GM23338 (cell line): ENCODE data around the gene CCSER2. TPM values are rescaled to one million over a fixed set of nuclear protein-coding genes. Genes with fewer than 3 reads are reported as not detected.

Experiments used
- ATAC-seq: fragments of 200-7000 bp; cut with Tn5 transposase; 3 replicates; pipeline ENCODE4 v1.9.1; 2020
- DNase-seq: peaks from one replicate; pipeline ENCODE4 v3.0.0-alpha.2; 2015; ENCODE audit warnings: low spot score
- H2AFZ ChIP-seq: fragments of 200-600 bp; sonication (generic); 2 replicates; pipeline ENCODE4 v1.8.0; 2016; ENCODE audit warnings: antibody characterized with exemption, mild to moderate bottlenecking, moderate library complexity
- H3F3A ChIP-seq: fragments of 200-600 bp; sonication (generic); replicated peaks from 2 replicates; pipeline ENCODE4 v1.8.0; 2017; ENCODE audit warnings: antibody characterized with exemption, mixed run types, low read depth
- H3K27ac ChIP-seq: fragments of 200-600 bp; sonication (generic); 2 replicates; pipeline ENCODE4 v1.6.1; 2016; ENCODE audit warnings: low read depth
- H3K27me3 ChIP-seq: fragments of 200-600 bp; sonication (generic); 2 replicates; pipeline ENCODE4 v1.8.0; 2016; ENCODE audit warnings: mild to moderate bottlenecking, mixed run types, moderate library complexity; ENCODE audit not compliant: insufficient read depth
- H3K36me3 ChIP-seq: fragments of 200-600 bp; sonication (generic); 2 replicates; pipeline ENCODE4 v1.8.0; 2016; ENCODE audit warnings: mild to moderate bottlenecking; ENCODE audit not compliant: insufficient read depth
- H3K4me1 ChIP-seq: fragments of 200-600 bp; sonication (generic); 2 replicates; pipeline ENCODE4 v1.8.0; 2016; ENCODE audit warnings: mild to moderate bottlenecking, moderate library complexity; ENCODE audit not compliant: insufficient read depth
- H3K4me2 ChIP-seq: fragments of 200-600 bp; sonication (generic); 2 replicates; pipeline ENCODE4 v1.7.1; 2017; ENCODE audit warnings: mixed run types
- H3K4me3 ChIP-seq: fragments of 200-600 bp; sonication (generic); 2 replicates; pipeline ENCODE4 v1.6.1; 2016; ENCODE audit warnings: mixed run types
- H3K79me2 ChIP-seq: fragments of 200-600 bp; sonication (generic); replicated peaks from 2 replicates; pipeline ENCODE4 v1.8.0; 2017; ENCODE audit warnings: mild to moderate bottlenecking; ENCODE audit not compliant: insufficient read depth
- H3K9me2 ChIP-seq: fragments of 200-600 bp; sonication (generic); 2 replicates; pipeline ENCODE4 v1.8.0; 2017; ENCODE audit not compliant: insufficient read depth
- H4K20me1 ChIP-seq: fragments of 200-600 bp; sonication (generic); replicated peaks from 2 replicates; pipeline ENCODE4 v1.8.0; 2017; ENCODE audit warnings: mild to moderate bottlenecking; ENCODE audit not compliant: insufficient read depth
- H3K27ac Mint-ChIP-seq: 2 replicates; pipeline ENCODE4 v1.8.0; 2020; ENCODE audit warnings: inconsistent platforms, mild to moderate bottlenecking, moderate library complexity, mixed read lengths
- H3K27me3 Mint-ChIP-seq: 3 replicates; pipeline ENCODE4 v1.8.0; 2022; ENCODE audit warnings: low read depth, mild to moderate bottlenecking, moderate library complexity, mixed read lengths, inconsistent platforms; ENCODE audit not compliant: insufficient read depth, poor library complexity
- H3K36me3 Mint-ChIP-seq: 3 replicates; pipeline ENCODE4 v1.8.0; 2021; ENCODE audit warnings: low read depth, mild to moderate bottlenecking, inconsistent platforms, moderate library complexity, mixed read lengths
- H3K4me1 Mint-ChIP-seq: 3 replicates; pipeline ENCODE4 v1.8.0; 2020; ENCODE audit warnings: mild to moderate bottlenecking, inconsistent platforms, mixed read lengths
- H3K4me3 Mint-ChIP-seq: 3 replicates; pipeline ENCODE4 v1.8.0; 2021; ENCODE audit warnings: moderate library complexity, mild to moderate bottlenecking, inconsistent platforms, mixed read lengths
- H3K9me3 Mint-ChIP-seq: 3 replicates; pipeline ENCODE4 v1.8.0; 2020; ENCODE audit warnings: moderate library complexity, mild to moderate bottlenecking, inconsistent platforms, mixed read lengths
- CREB1 ChIP-seq: fragments of 250-450 bp; sonication (Bioruptor Pico); IDR thresholded peaks from 2 replicates; pipeline ENCODE4 v1.5.0; 2020; ENCODE audit warnings: low read depth, mild to moderate bottlenecking, moderate library complexity
- ETS1 ChIP-seq: IDR thresholded peaks from 2 replicates; pipeline ENCODE4 v1.6.1; 2016; ENCODE audit warnings: antibody characterized with exemption
- EZH2 ChIP-seq: fragments of 200-600 bp; sonication (generic); IDR thresholded peaks from one replicate; pipeline ENCODE4 v1.8.0; 2017; ENCODE audit warnings: antibody characterized with exemption, mild to moderate bottlenecking, low read depth; ENCODE audit not compliant: unreplicated experiment
- EZH2phosphoT487 ChIP-seq: fragments of 200-600 bp; sonication (generic); IDR thresholded peaks from one replicate; pipeline ENCODE4 v1.8.1; 2018; ENCODE audit warnings: antibody characterized with exemption; ENCODE audit not compliant: unreplicated experiment
- JUNB ChIP-seq: IDR thresholded peaks from one replicate; pipeline ENCODE4 v1.6.1; 2016; ENCODE audit warnings: antibody characterized with exemption; ENCODE audit not compliant: unreplicated experiment
- NANOG ChIP-seq: IDR thresholded peaks from 2 replicates; pipeline ENCODE4 v1.6.1; 2016; ENCODE audit warnings: antibody characterized with exemption, borderline replicate concordance
- POLR2AphosphoS5 ChIP-seq: IDR thresholded peaks from 2 replicates; pipeline ENCODE4 v1.6.1; 2016; ENCODE audit warnings: antibody characterized with exemption, low read depth
- REST ChIP-seq: IDR thresholded peaks from one replicate; pipeline ENCODE4 v1.6.1; 2018; ENCODE audit warnings: antibody characterized with exemption; ENCODE audit not compliant: unreplicated experiment
- STAT1 ChIP-seq: IDR thresholded peaks from one replicate; pipeline ENCODE4 v1.6.1; 2016; ENCODE audit warnings: antibody characterized with exemption; ENCODE audit not compliant: unreplicated experiment
- ZNF114 ChIP-seq: fragments of 250-450 bp; sonication (Bioruptor Pico); IDR thresholded peaks from 2 replicates; pipeline ENCODE4 v1.5.0; 2020; ENCODE audit warnings: mild to moderate bottlenecking, moderate library complexity
- ZNF331 ChIP-seq: fragments of 250-450 bp; sonication (Bioruptor Pico); IDR thresholded peaks from 2 replicates; pipeline ENCODE4 v1.5.0; 2020; ENCODE audit warnings: low read depth, mild to moderate bottlenecking, moderate library complexity
- polyA plus RNA-seq: library from polyadenylated mRNA; unstranded; fragments of >200 nt; fragmentation: Nextera tagmentation; extraction: Ambion mirVana; gene quantifications from 2 replicates; pipeline ENCODE4 v1.2.1, GENCODE V29; 2016
- total RNA-seq: library from RNA; depleted of rRNA; stranded (reverse); fragments of >200 nt; shearing (Covaris generic); gene quantifications from 2 replicates; pipeline ENCODE4 v1.2.3, GENCODE V29; 2014
- TF ChIP-seq, protein P1 (sequence below), 2 experiments: fragments of 200-600 bp in 1 of 2; sonication (generic) in 1 of 2; conservative IDR thresholded peaks; 2 replicates each; pipeline versions ENCODE4 v1.5.1 to v1.6.1; 2016 to 2017; ENCODE audit warnings: antibody characterized with exemption in 2 of 2, low read depth in 2 of 2, mild to moderate bottlenecking in 2 of 2, moderate library complexity in 1 of 2
- TF ChIP-seq, protein P2 (sequence below): fragments of 250-450 bp; sonication (Bioruptor Pico); IDR thresholded peaks from 2 replicates; pipeline ENCODE4 v1.5.0; 2020; ENCODE audit warnings: mild to moderate bottlenecking, moderate library complexity

CCSER2 gene
- total and polyA plus RNA-seq, 2 experiments from 2014 or later, result 30.6 to 37.2 TPM

GRCh38 chr10:84405662-84406061, 77.3 kb downstream of the CCSER2 start:
- no peak for DNase-seq
- peaks cover 4% of the 10 kb centered on the region; the same call in 1 of the 2 replicates for H3K4me1 ChIP-seq
- H3K27ac Mint-ChIP-seq, result no peak overlapping the region
- H4K20me1 ChIP-seq, result no peaks in the 10 kb centered on the region
- peaks cover 39% of the 10 kb centered on the region for H3K79me2 ChIP-seq
- H3K4me2 ChIP-seq, result no peak overlapping the region
- H3K36me3 ChIP-seq, result no peaks in the 10 kb centered on the region
- peaks cover 10% of the 10 kb centered on the region; the same call in 2 of the 3 replicates for H3K36me3 Mint-ChIP-seq
- no peaks in the 10 kb centered on the region for H3K27me3 ChIP-seq
- H3K9me3 Mint-ChIP-seq, result peaks cover 6% of the 10 kb centered on the region; the same call in 2 of the 3 replicates
- H3K27me3 Mint-ChIP-seq, result no peaks in the 10 kb centered on the region
- no peak for ATAC-seq
- no peaks in the 10 kb centered on the region for H3K9me2 ChIP-seq
- H3K4me1 Mint-ChIP-seq, result peaks cover 4% of the 10 kb centered on the region; the same call in 2 of the 3 replicates
- no peak overlapping the region for H3K27ac ChIP-seq
- no peaks in the 10 kb centered on the region for H3F3A ChIP-seq
- H3K4me3 Mint-ChIP-seq, result no peak overlapping the region
- no peak overlapping the region for H3K4me3 ChIP-seq
- H2AFZ ChIP-seq, result no peak overlapping the region
- TF ChIP-seq EZH2, result no peak
- no peak for TF ChIP-seq EZH2phosphoT487
- TF ChIP-seq STAT1, result no peak
- TF ChIP-seq, protein P1, sequence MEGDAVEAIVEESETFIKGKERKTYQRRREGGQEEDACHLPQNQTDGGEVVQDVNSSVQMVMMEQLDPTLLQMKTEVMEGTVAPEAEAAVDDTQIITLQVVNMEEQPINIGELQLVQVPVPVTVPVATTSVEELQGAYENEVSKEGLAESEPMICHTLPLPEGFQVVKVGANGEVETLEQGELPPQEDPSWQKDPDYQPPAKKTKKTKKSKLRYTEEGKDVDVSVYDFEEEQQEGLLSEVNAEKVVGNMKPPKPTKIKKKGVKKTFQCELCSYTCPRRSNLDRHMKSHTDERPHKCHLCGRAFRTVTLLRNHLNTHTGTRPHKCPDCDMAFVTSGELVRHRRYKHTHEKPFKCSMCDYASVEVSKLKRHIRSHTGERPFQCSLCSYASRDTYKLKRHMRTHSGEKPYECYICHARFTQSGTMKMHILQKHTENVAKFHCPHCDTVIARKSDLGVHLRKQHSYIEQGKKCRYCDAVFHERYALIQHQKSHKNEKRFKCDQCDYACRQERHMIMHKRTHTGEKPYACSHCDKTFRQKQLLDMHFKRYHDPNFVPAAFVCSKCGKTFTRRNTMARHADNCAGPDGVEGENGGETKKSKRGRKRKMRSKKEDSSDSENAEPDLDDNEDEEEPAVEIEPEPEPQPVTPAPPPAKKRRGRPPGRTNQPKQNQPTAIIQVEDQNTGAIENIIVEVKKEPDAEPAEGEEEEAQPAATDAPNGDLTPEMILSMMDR (conservative IDR thresholded peaks at IDR 0.05; ENCODE audit: low read depth in 2 of 2), result no peak
- no peak for TF ChIP-seq ETS1
- no peak for TF ChIP-seq ZNF331 (CRISPR knock-in tag)
- no peak for TF ChIP-seq POLR2AphosphoS5
- no peak for TF ChIP-seq ZNF114 (CRISPR knock-in tag)
- no peak for TF ChIP-seq JUNB
- no peak for TF ChIP-seq CREB1
- no peak for TF ChIP-seq NANOG
- TF ChIP-seq, protein P2, sequence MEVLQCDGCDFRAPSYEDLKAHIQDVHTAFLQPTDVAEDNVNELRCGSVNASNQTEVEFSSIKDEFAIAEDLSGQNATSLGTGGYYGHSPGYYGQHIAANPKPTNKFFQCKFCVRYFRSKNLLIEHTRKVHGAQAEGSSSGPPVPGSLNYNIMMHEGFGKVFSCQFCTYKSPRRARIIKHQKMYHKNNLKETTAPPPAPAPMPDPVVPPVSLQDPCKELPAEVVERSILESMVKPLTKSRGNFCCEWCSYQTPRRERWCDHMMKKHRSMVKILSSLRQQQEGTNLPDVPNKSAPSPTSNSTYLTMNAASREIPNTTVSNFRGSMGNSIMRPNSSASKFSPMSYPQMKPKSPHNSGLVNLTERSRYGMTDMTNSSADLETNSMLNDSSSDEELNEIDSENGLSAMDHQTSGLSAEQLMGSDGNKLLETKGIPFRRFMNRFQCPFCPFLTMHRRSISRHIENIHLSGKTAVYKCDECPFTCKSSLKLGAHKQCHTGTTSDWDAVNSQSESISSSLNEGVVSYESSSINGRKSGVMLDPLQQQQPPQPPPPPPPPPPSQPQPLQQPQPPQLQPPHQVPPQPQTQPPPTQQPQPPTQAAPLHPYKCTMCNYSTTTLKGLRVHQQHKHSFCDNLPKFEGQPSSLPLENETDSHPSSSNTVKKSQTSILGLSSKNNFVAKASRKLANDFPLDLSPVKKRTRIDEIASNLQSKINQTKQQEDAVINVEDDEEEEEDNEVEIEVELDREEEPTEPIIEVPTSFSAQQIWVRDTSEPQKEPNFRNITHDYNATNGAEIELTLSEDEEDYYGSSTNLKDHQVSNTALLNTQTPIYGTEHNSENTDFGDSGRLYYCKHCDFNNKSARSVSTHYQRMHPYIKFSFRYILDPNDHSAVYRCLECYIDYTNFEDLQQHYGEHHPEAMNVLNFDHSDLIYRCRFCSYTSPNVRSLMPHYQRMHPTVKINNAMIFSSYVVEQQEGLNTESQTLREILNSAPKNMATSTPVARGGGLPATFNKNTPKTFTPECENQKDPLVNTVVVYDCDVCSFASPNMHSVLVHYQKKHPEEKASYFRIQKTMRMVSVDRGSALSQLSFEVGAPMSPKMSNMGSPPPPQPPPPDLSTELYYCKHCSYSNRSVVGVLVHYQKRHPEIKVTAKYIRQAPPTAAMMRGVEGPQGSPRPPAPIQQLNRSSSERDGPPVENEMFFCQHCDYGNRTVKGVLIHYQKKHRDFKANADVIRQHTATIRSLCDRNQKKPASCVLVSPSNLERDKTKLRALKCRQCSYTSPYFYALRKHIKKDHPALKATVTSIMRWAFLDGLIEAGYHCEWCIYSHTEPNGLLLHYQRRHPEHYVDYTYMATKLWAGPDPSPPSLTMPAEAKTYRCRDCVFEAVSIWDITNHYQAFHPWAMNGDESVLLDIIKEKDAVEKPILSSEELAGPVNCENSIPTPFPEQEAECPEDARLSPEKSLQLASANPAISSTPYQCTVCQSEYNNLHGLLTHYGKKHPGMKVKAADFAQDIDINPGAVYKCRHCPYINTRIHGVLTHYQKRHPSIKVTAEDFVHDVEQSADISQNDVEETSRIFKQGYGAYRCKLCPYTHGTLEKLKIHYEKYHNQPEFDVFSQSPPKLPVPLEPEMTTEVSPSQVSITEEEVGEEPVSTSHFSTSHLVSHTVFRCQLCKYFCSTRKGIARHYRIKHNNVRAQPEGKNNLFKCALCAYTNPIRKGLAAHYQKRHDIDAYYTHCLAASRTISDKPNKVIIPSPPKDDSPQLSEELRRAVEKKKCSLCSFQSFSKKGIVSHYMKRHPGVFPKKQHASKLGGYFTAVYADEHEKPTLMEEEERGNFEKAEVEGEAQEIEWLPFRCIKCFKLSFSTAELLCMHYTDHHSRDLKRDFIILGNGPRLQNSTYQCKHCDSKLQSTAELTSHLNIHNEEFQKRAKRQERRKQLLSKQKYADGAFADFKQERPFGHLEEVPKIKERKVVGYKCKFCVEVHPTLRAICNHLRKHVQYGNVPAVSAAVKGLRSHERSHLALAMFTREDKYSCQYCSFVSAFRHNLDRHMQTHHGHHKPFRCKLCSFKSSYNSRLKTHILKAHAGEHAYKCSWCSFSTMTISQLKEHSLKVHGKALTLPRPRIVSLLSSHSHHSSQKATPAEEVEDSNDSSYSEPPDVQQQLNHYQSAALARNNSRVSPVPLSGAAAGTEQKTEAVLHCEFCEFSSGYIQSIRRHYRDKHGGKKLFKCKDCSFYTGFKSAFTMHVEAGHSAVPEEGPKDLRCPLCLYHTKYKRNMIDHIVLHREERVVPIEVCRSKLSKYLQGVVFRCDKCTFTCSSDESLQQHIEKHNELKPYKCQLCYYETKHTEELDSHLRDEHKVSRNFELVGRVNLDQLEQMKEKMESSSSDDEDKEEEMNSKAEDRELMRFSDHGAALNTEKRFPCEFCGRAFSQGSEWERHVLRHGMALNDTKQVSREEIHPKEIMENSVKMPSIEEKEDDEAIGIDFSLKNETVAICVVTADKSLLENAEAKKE, result no peak
- no peak for TF ChIP-seq REST
